Panc1 (cell line): Measurements from ENCODE around the gene COL1A1.

Experiments used
- POLR2AphosphoS5 ChIP-seq: IDR thresholded peaks from 2 replicates; pipeline ENCODE4 v1.6.1; 2012; ENCODE audit warnings: mild to moderate bottlenecking, low read depth, low read length, moderate library complexity
- SIN3A ChIP-seq: IDR thresholded peaks from 2 replicates; pipeline ENCODE4 v1.6.1; 2012; ENCODE audit warnings: low read depth, mild to moderate bottlenecking, low read length, moderate library complexity, borderline replicate concordance; ENCODE audit not compliant: insufficient read depth
- TF ChIP-seq, protein P1 (sequence below): fragments of 450-650 bp; IDR thresholded peaks from 2 replicates; pipeline ENCODE4 v1.5.1; 2017; ENCODE audit warnings: mild to moderate bottlenecking
- TF ChIP-seq, protein P2 (sequence below), 2 experiments: IDR thresholded peaks; 2 replicates each; pipeline ENCODE4 v1.6.1; 2011 to 2012; ENCODE audit warnings: low read depth in 2 of 2, control low read depth in 1 of 2, low read length in 1 of 2, mild to moderate bottlenecking in 1 of 2, moderate library complexity in 1 of 2; ENCODE audit not compliant: insufficient read depth in 1 of 2

DNA sequence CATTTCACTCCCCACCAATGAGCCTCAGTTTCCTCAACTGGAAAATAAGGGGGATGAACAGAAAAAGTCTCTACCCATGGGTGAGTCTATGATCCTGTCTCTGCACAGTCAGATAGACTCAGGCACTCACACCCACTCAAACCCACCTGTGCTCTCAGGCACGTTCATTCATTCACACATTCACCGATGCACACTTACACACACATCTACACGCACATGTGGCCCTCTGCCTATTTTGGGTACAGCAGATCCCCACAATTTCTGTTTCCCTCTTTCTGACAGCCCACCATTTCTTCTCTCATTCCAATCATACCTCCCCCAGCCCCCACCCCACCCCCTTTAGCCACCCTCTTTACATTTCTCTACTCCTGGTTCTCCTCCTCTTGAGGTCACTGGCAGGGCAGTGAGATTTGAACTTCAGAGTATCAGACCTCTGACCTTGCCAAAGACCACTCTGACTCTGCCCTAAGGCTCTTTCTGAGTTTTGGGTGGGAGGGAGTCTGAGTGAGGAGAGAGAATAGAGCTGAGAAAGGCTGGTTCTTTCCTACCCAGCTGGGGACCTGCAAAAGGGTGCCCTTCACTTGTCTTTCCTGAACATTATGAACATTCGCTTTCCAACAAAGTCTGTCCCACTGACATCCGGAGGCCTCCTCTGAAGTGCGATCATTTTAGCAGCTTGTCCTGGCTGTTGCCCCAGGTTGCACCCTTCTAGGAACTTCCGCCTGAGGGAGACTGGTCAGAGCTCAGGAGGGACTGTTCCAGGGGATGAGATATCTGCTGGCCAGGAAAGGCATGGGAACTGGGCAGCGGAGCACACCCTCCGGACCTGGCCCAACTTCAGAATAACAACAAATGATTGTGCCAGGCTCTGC, 10.1 kb upstream of the COL1A1 start:
- TF ChIP-seq, protein P1, sequence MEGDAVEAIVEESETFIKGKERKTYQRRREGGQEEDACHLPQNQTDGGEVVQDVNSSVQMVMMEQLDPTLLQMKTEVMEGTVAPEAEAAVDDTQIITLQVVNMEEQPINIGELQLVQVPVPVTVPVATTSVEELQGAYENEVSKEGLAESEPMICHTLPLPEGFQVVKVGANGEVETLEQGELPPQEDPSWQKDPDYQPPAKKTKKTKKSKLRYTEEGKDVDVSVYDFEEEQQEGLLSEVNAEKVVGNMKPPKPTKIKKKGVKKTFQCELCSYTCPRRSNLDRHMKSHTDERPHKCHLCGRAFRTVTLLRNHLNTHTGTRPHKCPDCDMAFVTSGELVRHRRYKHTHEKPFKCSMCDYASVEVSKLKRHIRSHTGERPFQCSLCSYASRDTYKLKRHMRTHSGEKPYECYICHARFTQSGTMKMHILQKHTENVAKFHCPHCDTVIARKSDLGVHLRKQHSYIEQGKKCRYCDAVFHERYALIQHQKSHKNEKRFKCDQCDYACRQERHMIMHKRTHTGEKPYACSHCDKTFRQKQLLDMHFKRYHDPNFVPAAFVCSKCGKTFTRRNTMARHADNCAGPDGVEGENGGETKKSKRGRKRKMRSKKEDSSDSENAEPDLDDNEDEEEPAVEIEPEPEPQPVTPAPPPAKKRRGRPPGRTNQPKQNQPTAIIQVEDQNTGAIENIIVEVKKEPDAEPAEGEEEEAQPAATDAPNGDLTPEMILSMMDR, result no peak
- TF ChIP-seq POLR2AphosphoS5, result no peak
- TF ChIP-seq, protein P2, sequence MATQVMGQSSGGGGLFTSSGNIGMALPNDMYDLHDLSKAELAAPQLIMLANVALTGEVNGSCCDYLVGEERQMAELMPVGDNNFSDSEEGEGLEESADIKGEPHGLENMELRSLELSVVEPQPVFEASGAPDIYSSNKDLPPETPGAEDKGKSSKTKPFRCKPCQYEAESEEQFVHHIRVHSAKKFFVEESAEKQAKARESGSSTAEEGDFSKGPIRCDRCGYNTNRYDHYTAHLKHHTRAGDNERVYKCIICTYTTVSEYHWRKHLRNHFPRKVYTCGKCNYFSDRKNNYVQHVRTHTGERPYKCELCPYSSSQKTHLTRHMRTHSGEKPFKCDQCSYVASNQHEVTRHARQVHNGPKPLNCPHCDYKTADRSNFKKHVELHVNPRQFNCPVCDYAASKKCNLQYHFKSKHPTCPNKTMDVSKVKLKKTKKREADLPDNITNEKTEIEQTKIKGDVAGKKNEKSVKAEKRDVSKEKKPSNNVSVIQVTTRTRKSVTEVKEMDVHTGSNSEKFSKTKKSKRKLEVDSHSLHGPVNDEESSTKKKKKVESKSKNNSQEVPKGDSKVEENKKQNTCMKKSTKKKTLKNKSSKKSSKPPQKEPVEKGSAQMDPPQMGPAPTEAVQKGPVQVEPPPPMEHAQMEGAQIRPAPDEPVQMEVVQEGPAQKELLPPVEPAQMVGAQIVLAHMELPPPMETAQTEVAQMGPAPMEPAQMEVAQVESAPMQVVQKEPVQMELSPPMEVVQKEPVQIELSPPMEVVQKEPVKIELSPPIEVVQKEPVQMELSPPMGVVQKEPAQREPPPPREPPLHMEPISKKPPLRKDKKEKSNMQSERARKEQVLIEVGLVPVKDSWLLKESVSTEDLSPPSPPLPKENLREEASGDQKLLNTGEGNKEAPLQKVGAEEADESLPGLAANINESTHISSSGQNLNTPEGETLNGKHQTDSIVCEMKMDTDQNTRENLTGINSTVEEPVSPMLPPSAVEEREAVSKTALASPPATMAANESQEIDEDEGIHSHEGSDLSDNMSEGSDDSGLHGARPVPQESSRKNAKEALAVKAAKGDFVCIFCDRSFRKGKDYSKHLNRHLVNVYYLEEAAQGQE (IDR thresholded peaks at IDR 0.05; ENCODE audit: insufficient read depth in 1 of 2, low read depth in 2 of 2, low read length in 1 of 2), result no peak
- no peak for TF ChIP-seq SIN3A
